GM21737 (cell line): ENCODE results near the gene GPR87.

Experiments
- ATAC-seq: cut with Tn5 transposase; IDR thresholded peaks from one replicate; pipeline ENCODE4 v1.9.1; 2021; ENCODE audit warnings: mild to moderate bottlenecking, moderate library complexity; ENCODE audit not compliant: unreplicated experiment

The GPR87 gene

GRCh38 chr3:151318313-151318712, 1.7 kb upstream of the GPR87 start:
- no peak for ATAC-seq

- ATAC-seq = no peak
These were observed 774 bp downstream of the GPR87 start for GRCh38 chr3:151315846-151316245.

GRCh38 chr3:151315136-151315535, 1.5 kb downstream of the GPR87 start:
- no peak for ATAC-seq

- ATAC-seq = no peak
These were observed 2.0 kb downstream of the GPR87 start for GRCh38 chr3:151314593-151314992.

- ATAC-seq = no peak
These were observed 2.5 kb downstream of the GPR87 start for GRCh38 chr3:151314137-151314536.

- ATAC-seq = no peak
These were observed 3.6 kb downstream of the GPR87 start for GRCh38 chr3:151312972-151313371.

GRCh38 chr3:151309566-151309965, 7.1 kb downstream of the GPR87 start:
- ATAC-seq = no peak

GRCh38 chr3:151307583-151308488, 8.8 kb downstream of the GPR87 start:
- ATAC-seq = no peak

GRCh38 chr3:151307131-151307530, 9.5 kb downstream of the GPR87 start:
- ATAC-seq = no peak

GRCh38 chr3:151306168-151306810, 10.3 kb downstream of the GPR87 start:
- ATAC-seq = no peak

- ATAC-seq = no peak
These were observed 10.9 kb downstream of the GPR87 start for GRCh38 chr3:151305775-151306151.

- no peak for ATAC-seq
These were observed 11.4 kb downstream of the GPR87 start for GRCh38 chr3:151305060-151305774.

- no peak for ATAC-seq
These were observed 12.9 kb downstream of the GPR87 start for GRCh38 chr3:151303751-151304150.

- ATAC-seq = no peak
These were observed 14.8 kb downstream of the GPR87 start for GRCh38 chr3:151301787-151302186.

GRCh38 chr3:151300539-151300938, 16.1 kb downstream of the GPR87 start:
- ATAC-seq = no peak

- ATAC-seq = no peak
These were observed 17.6 kb downstream of the GPR87 start for GRCh38 chr3:151299006-151299405.

- ATAC-seq = no peak
These were observed 19.2 kb downstream of the GPR87 start for GRCh38 chr3:151297429-151297828.

- ATAC-seq = no peak
These were observed 20.4 kb downstream of the GPR87 start for GRCh38 chr3:151296226-151296625.

- no peak for ATAC-seq
These were observed 23.5 kb downstream of the GPR87 start for GRCh38 chr3:151293127-151293526.

- ATAC-seq = no peak
These were observed 25.9 kb downstream of the GPR87 start for GRCh38 chr3:151290673-151291072.

- no peak for ATAC-seq
These were observed 27.2 kb downstream of the GPR87 start for GRCh38 chr3:151289445-151289844.

GRCh38 chr3:151285940-151286339, 30.7 kb downstream of the GPR87 start:
- no peak for ATAC-seq
